Measurements from ENCODE around the gene THOP1.

DNA sequence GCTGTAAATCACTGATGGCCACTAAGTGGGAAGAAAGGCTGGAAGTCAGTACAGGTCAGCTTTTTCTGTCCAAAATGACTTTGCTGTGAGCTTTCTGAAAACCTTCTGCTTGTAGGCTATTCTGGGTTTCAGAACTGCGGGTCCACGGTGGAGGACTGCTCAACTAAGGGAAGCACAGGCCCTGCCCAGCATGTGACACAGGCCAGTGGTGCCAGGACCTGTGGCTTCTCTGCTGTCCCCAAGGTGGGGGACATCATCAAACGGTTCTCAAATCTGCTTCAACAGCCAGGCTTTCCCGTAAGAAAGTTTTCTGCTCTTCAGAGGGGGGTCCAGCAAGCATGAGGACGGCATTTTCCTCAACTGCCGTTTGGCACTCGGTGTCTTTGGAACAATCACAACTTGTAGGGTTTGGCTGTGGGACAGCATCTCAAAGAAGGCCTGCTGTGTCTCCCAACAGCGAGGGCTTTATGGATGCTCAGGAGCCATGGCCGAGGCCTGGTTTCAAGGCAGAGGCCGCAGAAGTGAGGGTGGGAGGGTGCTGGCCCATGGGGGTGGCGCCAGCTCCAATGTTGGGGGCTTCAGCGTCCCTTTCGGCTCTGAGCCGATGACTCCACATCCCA, 6.1 kb upstream of the THOP1 start:
- TF ChIP-seq, protein P1, sequence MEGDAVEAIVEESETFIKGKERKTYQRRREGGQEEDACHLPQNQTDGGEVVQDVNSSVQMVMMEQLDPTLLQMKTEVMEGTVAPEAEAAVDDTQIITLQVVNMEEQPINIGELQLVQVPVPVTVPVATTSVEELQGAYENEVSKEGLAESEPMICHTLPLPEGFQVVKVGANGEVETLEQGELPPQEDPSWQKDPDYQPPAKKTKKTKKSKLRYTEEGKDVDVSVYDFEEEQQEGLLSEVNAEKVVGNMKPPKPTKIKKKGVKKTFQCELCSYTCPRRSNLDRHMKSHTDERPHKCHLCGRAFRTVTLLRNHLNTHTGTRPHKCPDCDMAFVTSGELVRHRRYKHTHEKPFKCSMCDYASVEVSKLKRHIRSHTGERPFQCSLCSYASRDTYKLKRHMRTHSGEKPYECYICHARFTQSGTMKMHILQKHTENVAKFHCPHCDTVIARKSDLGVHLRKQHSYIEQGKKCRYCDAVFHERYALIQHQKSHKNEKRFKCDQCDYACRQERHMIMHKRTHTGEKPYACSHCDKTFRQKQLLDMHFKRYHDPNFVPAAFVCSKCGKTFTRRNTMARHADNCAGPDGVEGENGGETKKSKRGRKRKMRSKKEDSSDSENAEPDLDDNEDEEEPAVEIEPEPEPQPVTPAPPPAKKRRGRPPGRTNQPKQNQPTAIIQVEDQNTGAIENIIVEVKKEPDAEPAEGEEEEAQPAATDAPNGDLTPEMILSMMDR (IDR thresholded peaks at IDR 0.05) = no peak
- no peak for TF ChIP-seq EZH2phosphoT487 (IDR thresholded peaks at IDR 0.05)

All from neural progenitor cell (in vitro differentiated cells).